ENCODE measurements around the gene THPO. TPM values are rescaled to one million over a fixed set of nuclear protein-coding genes. Genes with fewer than 3 reads are reported as not detected.

The THPO gene
- total RNA-seq, 1 experiment from 2014 or later = not detected

- Histone ChIP-seq H3K36me3 (no peaks in the 10 kb centered on the region), H3K4me3 (no peak overlapping the region), H3K27me3 (0 out of 2 replicates have a peak, but pooled peaks cover 2% of the 10 kb centered on the region), H3K9me3 (no peaks in the 10 kb centered on the region)
- DNase-seq = no peak
Measured at GRCh38 chr3:184388936-184389230, 10.9 kb upstream of the THPO start.

- 0 out of 2 replicates have a peak, but pooled peaks cover 2% of the 10 kb centered on the region for H3K27me3 ChIP-seq
- no peak overlapping the region for H3K4me3 ChIP-seq
- H3K36me3 ChIP-seq = no peaks in the 10 kb centered on the region
- no peak for DNase-seq
- no peaks in the 10 kb centered on the region for H3K9me3 ChIP-seq
Measured at GRCh38 chr3:184388164-184388935, 10.3 kb upstream of the THPO start.

GRCh38 chr3:184387174-184387714 is 9.2 kb upstream of the THPO start:
- no peaks in the 10 kb centered on the region for H3K36me3 ChIP-seq
- no peaks in the 10 kb centered on the region for H3K9me3 ChIP-seq
- 0 out of 2 replicates have a peak, but pooled peaks cover 2% of the 10 kb centered on the region for H3K27me3 ChIP-seq
- no peak overlapping the region for H3K4me3 ChIP-seq
- no peak for DNase-seq

GRCh38 chr3:184386047-184386806 is 8.2 kb upstream of the THPO start:
- H3K4me3 ChIP-seq = no peak overlapping the region
- H3K9me3 ChIP-seq = no peaks in the 10 kb centered on the region
- no peak for DNase-seq
- peaks cover 6% of the 10 kb centered on the region; the same call in 1 of the 2 replicates for H3K27me3 ChIP-seq
- H3K36me3 ChIP-seq = no peaks in the 10 kb centered on the region

GRCh38 chr3:184384856-184385422 is 6.9 kb upstream of the THPO start:
- H3K4me3 ChIP-seq = no peak overlapping the region
- H3K9me3 ChIP-seq = no peaks in the 10 kb centered on the region
- DNase-seq = no peak
- H3K36me3 ChIP-seq = no peaks in the 10 kb centered on the region
- peaks cover 9% of the 10 kb centered on the region for H3K27me3 ChIP-seq

DNA sequence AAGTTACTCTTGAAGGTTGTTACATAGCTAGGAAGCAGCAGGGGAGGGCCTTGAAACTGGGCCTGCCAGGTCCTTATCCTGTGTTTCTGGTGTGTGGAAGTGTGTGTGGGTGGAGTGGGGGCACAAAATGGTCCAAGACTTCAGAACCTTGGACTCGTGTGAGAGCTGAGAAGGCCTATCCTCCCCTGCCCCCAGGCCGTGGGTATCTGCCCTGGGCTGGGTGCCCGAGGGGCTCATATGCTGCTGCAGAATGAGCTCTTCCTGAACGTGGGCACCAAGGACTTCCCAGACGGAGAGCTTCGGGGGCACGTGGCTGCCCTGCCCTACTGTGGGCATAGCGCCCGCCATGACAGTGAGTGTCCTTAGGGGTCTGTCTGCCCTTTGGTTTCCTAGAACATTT is 6.3 kb upstream of the THPO start:
- DNase-seq = no peak

DNA sequence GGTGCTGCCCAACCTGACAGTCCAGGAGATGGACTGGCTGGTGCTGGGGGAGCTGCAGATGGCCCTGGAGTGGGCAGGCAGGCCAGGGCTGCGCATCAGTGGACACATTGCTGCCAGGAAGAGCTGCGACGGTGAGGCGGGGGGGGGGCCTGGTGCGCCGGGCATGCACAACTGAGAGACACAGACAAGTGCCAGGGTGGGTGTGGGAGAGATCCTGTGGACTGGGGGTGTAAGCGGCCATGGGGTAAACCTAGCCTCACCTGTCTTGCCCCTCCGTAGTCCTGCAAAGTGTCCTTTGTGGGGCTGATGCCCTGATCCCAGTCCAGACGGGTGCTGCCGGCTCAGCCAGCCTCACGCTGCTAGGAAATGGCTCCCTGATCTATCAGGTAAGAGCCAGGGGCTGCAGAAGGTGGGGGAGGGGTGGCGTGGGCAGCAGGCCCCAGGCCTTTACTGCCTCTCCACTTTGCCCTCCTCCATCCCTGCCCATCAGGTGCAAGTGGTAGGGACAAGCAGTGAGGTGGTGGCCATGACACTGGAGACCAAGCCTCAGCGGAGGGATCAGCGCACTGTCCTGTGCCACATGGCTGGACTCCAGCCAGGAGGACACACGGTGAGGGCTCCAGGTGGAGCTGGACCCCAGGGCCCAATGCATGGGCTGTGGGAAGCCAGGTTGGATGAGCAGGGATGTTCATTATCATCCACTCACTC is 5.2 kb upstream of the THPO start:
- no peaks in the 10 kb centered on the region for H3K36me3 ChIP-seq
- H3K4me3 ChIP-seq = no peak overlapping the region
- H3K9me3 ChIP-seq = no peaks in the 10 kb centered on the region
- no peak for DNase-seq
- peaks cover 12% of the 10 kb centered on the region for H3K27me3 ChIP-seq

More for the DNA sequence above, 6.3 kb upstream of the THPO start:
- Histone ChIP-seq H3K4me3 (no peak overlapping the region), H3K27me3 (peaks cover 9% of the 10 kb centered on the region), H3K36me3 (no peaks in the 10 kb centered on the region), H3K9me3 (no peaks in the 10 kb centered on the region)

DNA sequence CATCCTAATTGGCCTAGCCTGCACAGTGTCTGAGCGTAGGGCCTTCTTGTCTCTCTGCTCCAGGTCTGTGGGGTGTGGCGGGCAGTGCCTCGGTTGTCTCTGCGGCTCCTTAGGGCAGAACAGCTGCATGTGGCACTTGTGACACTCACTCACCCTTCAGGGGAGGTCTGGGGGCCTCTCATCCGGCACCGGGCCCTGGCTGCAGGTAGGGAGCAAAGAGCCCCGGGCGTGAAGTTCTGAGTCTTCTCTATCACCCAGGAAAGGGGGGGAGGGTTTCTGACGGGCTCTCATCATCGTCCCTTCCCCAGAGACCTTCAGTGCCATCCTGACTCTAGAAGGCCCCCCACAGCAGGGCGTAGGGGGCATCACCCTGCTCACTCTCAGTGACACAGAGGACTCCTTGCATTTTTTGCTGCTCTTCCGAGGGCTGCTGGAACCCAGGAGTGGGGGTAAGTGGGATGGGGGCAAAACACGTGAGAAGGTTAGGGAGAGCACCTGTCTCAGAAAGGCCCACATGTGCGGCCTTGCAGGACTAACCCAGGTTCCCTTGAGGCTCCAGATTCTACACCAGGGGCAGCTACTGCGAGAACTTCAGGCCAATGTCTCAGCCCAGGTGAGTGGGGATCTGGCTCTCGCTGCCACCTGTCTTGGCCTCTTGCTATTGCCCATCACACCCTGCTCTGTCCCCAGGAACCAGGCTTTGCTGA is 4.5 kb upstream of the THPO start:
- H3K4me3 ChIP-seq = no peak overlapping the region
- DNase-seq = no peak
- H3K27me3 ChIP-seq = peaks cover 13% of the 10 kb centered on the region
- no peaks in the 10 kb centered on the region for H3K9me3 ChIP-seq
- H3K36me3 ChIP-seq = no peaks in the 10 kb centered on the region

GRCh38 chr3:184381261-184382224 is 3.5 kb upstream of the THPO start:
- H3K4me3 ChIP-seq = no peak overlapping the region
- H3K9me3 ChIP-seq = no peaks in the 10 kb centered on the region
- DNase-seq = no peak
- H3K36me3 ChIP-seq = no peaks in the 10 kb centered on the region
- H3K27me3 ChIP-seq = peaks cover 15% of the 10 kb centered on the region

GRCh38 chr3:184380627-184381260 is 2.7 kb upstream of the THPO start:
- Histone ChIP-seq H3K9me3 (no peaks in the 10 kb centered on the region), H3K27me3 (peaks cover 15% of the 10 kb centered on the region), H3K36me3 (no peaks in the 10 kb centered on the region), H3K4me3 (no peak overlapping the region)
- no peak for DNase-seq

DNA sequence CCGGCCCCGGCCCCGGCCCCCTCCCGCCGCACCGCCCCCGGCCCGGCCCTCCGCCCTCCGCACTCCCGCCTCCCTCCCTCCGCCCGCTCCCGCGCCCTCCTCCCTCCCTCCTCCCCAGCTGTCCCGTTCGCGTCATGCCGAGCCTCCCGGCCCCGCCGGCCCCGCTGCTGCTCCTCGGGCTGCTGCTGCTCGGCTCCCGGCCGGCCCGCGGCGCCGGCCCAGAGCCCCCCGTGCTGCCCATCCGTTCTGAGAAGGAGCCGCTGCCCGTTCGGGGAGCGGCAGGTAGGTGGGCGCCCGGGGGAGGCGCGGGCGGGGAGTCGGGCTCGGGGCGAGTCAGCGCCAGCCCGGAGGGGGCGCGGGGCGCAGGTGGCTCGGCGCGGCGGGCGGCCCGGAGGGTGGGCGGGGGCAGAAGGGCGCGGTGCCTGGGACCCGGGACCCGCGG is 2.2 kb upstream of the THPO start:
- Histone ChIP-seq H3K27me3 (peaks cover 15% of the 10 kb centered on the region), H3K9me3 (no peaks in the 10 kb centered on the region), H3K36me3 (no peaks in the 10 kb centered on the region), H3K4me3 (no peak overlapping the region)
- DNase-seq = peak; percentile 69

GRCh38 chr3:184379358-184380184 is 1.6 kb upstream of the THPO start, which contains the start of gene CHRD:
CHRD (plus strand) TSS chr3:184380054; CDS start chr3:184380319, 265 bp downstream.
- H3K27me3 ChIP-seq = peaks cover 15% of the 10 kb centered on the region

DNA sequence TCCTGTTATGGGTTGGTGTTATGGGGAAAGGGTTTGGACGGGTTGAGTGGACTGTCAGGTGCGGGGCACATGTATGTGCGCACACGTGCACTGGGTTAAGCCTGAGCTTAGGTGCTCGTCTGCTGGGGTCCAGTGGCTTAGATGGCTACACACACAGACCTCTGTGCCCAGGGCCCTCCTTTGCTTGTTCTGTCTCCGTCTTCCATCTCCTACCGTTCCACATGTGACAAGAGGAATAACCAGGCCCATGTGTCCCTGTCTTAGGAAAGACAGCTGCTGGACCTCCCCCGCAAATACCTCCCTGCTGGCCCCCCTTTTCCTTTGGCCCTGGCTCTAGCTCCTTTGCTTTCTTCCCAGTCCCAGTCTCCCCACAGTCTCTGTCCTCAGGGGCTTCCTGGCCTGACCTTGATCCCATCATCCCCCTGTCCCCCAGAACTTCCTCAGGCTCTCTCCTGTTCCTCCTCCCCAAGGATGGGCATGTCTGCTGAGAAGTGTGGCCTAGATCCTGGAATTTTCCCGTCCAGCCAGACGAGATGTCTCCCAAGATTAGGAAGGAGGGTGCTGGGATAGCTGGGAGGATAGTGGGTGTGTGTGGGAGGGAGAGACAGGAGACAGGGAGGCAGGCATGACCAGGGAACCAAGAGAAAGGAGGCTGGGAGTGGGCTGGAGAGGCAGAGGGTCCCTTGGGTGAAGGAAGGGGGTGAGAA is 797 bp upstream of the THPO start:
- DNase-seq = no peak
- H3K4me3 ChIP-seq = no peak overlapping the region
- no peaks in the 10 kb centered on the region for H3K9me3 ChIP-seq
- H3K36me3 ChIP-seq = no peaks in the 10 kb centered on the region
- peaks cover 15% of the 10 kb centered on the region for H3K27me3 ChIP-seq

More at GRCh38 chr3:184379358-184380184, 1.6 kb upstream of the THPO start, which contains the start of gene CHRD:
- no peak for DNase-seq
- no peak within 1 kb of the TSS for H3K4me3 ChIP-seq
- no peaks in the 10 kb centered on the region for H3K9me3 ChIP-seq
- H3K36me3 ChIP-seq = no peaks in the 10 kb centered on the region

All from MG63 (cell line).